Neural cell (in vitro differentiated cells): ENCODE measurements around the gene RELCH. TPM values are rescaled to one million over a fixed set of nuclear protein-coding genes. Genes with fewer than 3 reads are reported as not detected.

ENCODE experiments used
- H2AFZ ChIP-seq: fragments of 200-600, 300-800 bp; sonication (generic), shearing (Covaris generic); 2 replicates; pipeline ENCODE4 v1.6.0; 2014; ENCODE audit warnings: low read depth, mild to moderate bottlenecking, antibody characterized with exemption, low read length, moderate library complexity
- H3F3A ChIP-seq: fragments of 200-600 bp; shearing (Covaris generic); 2 replicates; pipeline ENCODE4 v1.6.1; 2016; ENCODE audit warnings: mild to moderate bottlenecking, moderate library complexity, mixed read lengths, antibody characterized with exemption, low read length; ENCODE audit not compliant: insufficient read depth, poor library complexity, severe bottlenecking
- H3K27ac ChIP-seq: fragments of 200-600, 300-800 bp; sonication (generic), shearing (Covaris generic); 2 replicates; pipeline ENCODE4 v1.5.1; 2014; ENCODE audit warnings: mild to moderate bottlenecking, low read length, moderate library complexity
- H3K27me3 ChIP-seq: fragments of 300-800, 200-600 bp; sonication (generic), shearing (Covaris generic); 2 replicates; pipeline ENCODE4 v1.6.0; 2014; ENCODE audit warnings: mild to moderate bottlenecking, low read depth, low read length, moderate library complexity; ENCODE audit not compliant: insufficient read depth
- H3K36me3 ChIP-seq: fragments of 300-800, 200-600 bp; sonication (generic), shearing (Covaris generic); 2 replicates; pipeline ENCODE4 v1.5.1; 2014; ENCODE audit warnings: mild to moderate bottlenecking, antibody characterized with exemption, low read length, moderate library complexity; ENCODE audit not compliant: insufficient read depth
- H3K4me2 ChIP-seq: fragments of 300-800, 200-600 bp; sonication (generic), shearing (Covaris generic); 2 replicates; pipeline ENCODE4 v1.6.0; 2014; ENCODE audit warnings: mild to moderate bottlenecking, low read length
- H3K4me3 ChIP-seq: fragments of 300-800, 200-600 bp; sonication (generic), shearing (Covaris generic); 2 replicates; pipeline ENCODE4 v1.5.1; 2014; ENCODE audit warnings: mild to moderate bottlenecking, low read length, moderate library complexity
- H3K79me2 ChIP-seq: fragments of 200-600 bp; shearing (Covaris generic); replicated peaks from 2 replicates; pipeline ENCODE4 v1.6.0; 2014; ENCODE audit warnings: mild to moderate bottlenecking, low read length, moderate library complexity; ENCODE audit not compliant: insufficient read depth
- H3K9ac ChIP-seq: fragments of 300-800, 200-600 bp; sonication (generic), shearing (Covaris generic); 2 replicates; pipeline ENCODE4 v1.6.1; 2016; ENCODE audit warnings: mild to moderate bottlenecking, low read length, mixed read lengths
- H3K9me2 ChIP-seq: fragments of 200-600 bp; shearing (Covaris generic); 2 replicates; pipeline ENCODE4 v1.6.1; 2016; ENCODE audit warnings: mild to moderate bottlenecking, low read length, mixed read lengths; ENCODE audit not compliant: insufficient read depth
- H3K9me3 ChIP-seq: fragments of 200-600, 300-800 bp; sonication (generic), shearing (Covaris generic); 2 replicates; pipeline ENCODE4 v1.6.1; 2016; ENCODE audit warnings: mild to moderate bottlenecking, mixed run types, low read length, moderate library complexity, mixed read lengths
- H4K20me1 ChIP-seq: fragments of 200-600 bp; shearing (Covaris generic); 2 replicates; pipeline ENCODE4 v1.6.1; 2016; ENCODE audit warnings: mild to moderate bottlenecking, mixed run types; ENCODE audit not compliant: insufficient read depth
- CTCF ChIP-seq: fragments of 450-650 bp; IDR thresholded peaks from 2 replicates; pipeline ENCODE4 v1.5.1; 2014; ENCODE audit warnings: antibody characterized with exemption, mild to moderate bottlenecking, moderate library complexity; ENCODE audit not compliant: poor library complexity, severe bottlenecking
- EP300 ChIP-seq: fragments of 450-650 bp; conservative IDR thresholded peaks from 2 replicates; pipeline ENCODE4 v1.6.1; 2014; ENCODE audit warnings: antibody characterized with exemption, mild to moderate bottlenecking, moderate library complexity; ENCODE audit not compliant: poor library complexity, severe bottlenecking
- EZH2 ChIP-seq: fragments of 200-600, 300-800 bp; shearing (Covaris generic), sonication (generic); IDR thresholded peaks from 2 replicates; pipeline ENCODE4 v1.6.1; 2014; ENCODE audit warnings: antibody characterized with exemption, low read length, borderline replicate concordance, mild to moderate bottlenecking; ENCODE audit not compliant: insufficient read depth, poor library complexity, severe bottlenecking
- MXI1 ChIP-seq: fragments of 450-650 bp; conservative IDR thresholded peaks from 2 replicates; pipeline ENCODE4 v1.6.1; 2014; ENCODE audit warnings: antibody characterized with exemption, mild to moderate bottlenecking; ENCODE audit not compliant: poor library complexity, severe bottlenecking
- POLR2AphosphoS5 ChIP-seq: IDR thresholded peaks from 2 replicates; pipeline ENCODE4 v1.6.1; 2012
- RAD21 ChIP-seq: fragments of 450-650 bp; conservative IDR thresholded peaks from 2 replicates; pipeline ENCODE4 v1.6.1; 2014; ENCODE audit warnings: antibody characterized with exemption, mild to moderate bottlenecking, moderate library complexity
- REST ChIP-seq: IDR thresholded peaks from 2 replicates; pipeline ENCODE4 v1.6.1; 2012; ENCODE audit warnings: borderline replicate concordance
- SMC3 ChIP-seq: fragments of 450-650 bp; conservative IDR thresholded peaks from 2 replicates; pipeline ENCODE4 v1.6.1; 2014; ENCODE audit warnings: antibody characterized with exemption, mild to moderate bottlenecking, moderate library complexity; ENCODE audit not compliant: poor library complexity
- TAF1 ChIP-seq: IDR thresholded peaks from 2 replicates; pipeline ENCODE4 v1.6.1; 2012; ENCODE audit warnings: low read depth
- polyA plus RNA-seq: library from polyadenylated mRNA; depleted of rRNA; stranded (reverse); fragments of >200 nt; gene quantifications from 2 replicates; pipeline ENCODE4 v1.2.3, GENCODE V29; 2014

RELCH gene
- polyA plus RNA-seq, 1 donor from 2014 or later: 80.2 TPM

- H3K9ac ChIP-seq: no peak overlapping the region
- H3F3A ChIP-seq: no peaks in the 10 kb centered on the region
- no peaks in the 10 kb centered on the region for H3K9me2 ChIP-seq
- H3K36me3 ChIP-seq: no peaks in the 10 kb centered on the region
- H2AFZ ChIP-seq: no peak overlapping the region
- no peak overlapping the region for H3K4me2 ChIP-seq
- no peak for TF ChIP-seq EZH2
- no peak for TF ChIP-seq MXI1
- no peak for TF ChIP-seq CTCF
- TF ChIP-seq EP300: no peak
- TF ChIP-seq SMC3: no peak
- TF ChIP-seq REST: no peak
- no peak for TF ChIP-seq POLR2AphosphoS5
- no peak for TF ChIP-seq RAD21
- TF ChIP-seq TAF1: no peak
- H4K20me1 ChIP-seq: no peaks in the 10 kb centered on the region
- no peak overlapping the region for H3K27ac ChIP-seq
- H3K4me3 ChIP-seq: no peak overlapping the region
- H3K27me3 ChIP-seq: no peaks in the 10 kb centered on the region
- H3K9me3 ChIP-seq: no peaks in the 10 kb centered on the region
- H3K79me2 ChIP-seq: no peaks in the 10 kb centered on the region
These were observed 101.0 kb downstream of the RELCH start for GRCh38 chr18:62287781-62288664.

- Histone ChIP-seq H3F3A (no peaks in the 10 kb centered on the region), H3K4me2 (no peak overlapping the region), H3K36me3 (no peaks in the 10 kb centered on the region), H3K9me2 (no peaks in the 10 kb centered on the region), H3K4me3 (no peak overlapping the region), H2AFZ (no peak overlapping the region), H3K27me3 (no peaks in the 10 kb centered on the region), H3K9ac (no peak overlapping the region), H3K9me3 (no peaks in the 10 kb centered on the region), H3K27ac (no peak overlapping the region), H3K79me2 (no peaks in the 10 kb centered on the region), H4K20me1 (no peaks in the 10 kb centered on the region)
- TF ChIP-seq REST (no peak), RAD21 (no peak), MXI1 (no peak), EP300 (no peak), SMC3 (no peak), POLR2AphosphoS5 (no peak), TAF1 (no peak), EZH2 (no peak), CTCF (no peak)
These were observed 101.6 kb downstream of the RELCH start for GRCh38 chr18:62288665-62289008.
